Measurements from ENCODE around the gene ARRDC5. TPM values are rescaled to one million over a fixed set of nuclear protein-coding genes. Genes with fewer than 3 reads are reported as not detected.
A peak's percentile ranks its signal among the peaks of the same experiment; 100 is the strongest.

ARRDC5 gene
- total and polyA plus RNA-seq, 2 of the 13 experiments (the other 11 are each of a cell fraction or from before 2014, with no cell fraction given): not detected

DNA sequence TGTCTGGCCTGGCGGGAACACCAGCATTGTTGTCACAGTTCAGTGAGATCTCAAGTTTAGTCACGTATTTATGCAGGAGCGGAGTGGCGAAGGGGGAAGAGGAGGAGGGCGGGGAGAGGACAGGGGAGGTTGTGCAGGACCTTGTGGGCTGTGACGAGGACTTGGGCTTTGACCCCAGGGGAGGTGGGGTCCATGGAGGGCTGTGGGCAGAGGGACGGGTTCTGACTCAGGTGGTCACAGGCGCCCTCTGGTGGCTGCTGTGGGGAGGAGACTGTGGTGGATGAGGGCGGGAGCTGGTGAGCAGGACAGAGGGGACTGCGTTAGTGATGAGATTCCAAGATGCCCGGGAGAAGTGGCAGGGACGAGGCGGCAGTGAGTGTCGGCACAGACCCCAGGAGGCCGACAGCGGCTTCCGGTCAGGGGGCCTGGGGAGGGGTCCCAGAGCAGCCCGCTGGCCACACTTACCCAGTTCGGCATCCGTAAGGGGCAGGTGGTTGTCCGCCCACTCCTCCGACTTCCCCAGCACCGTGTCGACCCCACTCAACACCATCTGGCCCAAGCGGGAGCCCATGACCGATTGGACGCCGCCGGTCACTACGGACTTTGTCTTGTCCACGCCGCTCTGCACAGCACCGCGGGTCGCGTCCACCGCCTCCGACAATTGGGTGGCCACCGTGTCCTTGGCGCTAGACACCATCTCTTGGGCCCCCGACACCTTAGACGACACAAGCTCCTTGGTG, 51.0 kb downstream of the ARRDC5 start (continued):
- TF ChIP-seq, protein P1, sequence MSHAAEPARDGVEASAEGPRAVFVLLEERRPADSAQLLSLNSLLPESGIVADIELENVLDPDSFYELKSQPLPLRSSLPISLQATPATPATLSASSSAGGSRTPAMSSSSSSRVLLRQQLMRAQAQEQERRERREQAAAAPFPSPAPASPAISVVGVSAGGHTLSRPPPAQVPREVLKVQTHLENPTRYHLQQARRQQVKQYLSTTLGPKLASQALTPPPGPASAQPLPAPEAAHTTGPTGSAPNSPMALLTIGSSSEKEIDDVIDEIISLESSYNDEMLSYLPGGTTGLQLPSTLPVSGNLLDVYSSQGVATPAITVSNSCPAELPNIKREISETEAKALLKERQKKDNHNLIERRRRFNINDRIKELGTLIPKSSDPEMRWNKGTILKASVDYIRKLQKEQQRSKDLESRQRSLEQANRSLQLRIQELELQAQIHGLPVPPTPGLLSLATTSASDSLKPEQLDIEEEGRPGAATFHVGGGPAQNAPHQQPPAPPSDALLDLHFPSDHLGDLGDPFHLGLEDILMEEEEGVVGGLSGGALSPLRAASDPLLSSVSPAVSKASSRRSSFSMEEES (CRISPR knock-in tag; IDR thresholded peaks at IDR 0.05): no peak
- TF ChIP-seq, protein P2, sequence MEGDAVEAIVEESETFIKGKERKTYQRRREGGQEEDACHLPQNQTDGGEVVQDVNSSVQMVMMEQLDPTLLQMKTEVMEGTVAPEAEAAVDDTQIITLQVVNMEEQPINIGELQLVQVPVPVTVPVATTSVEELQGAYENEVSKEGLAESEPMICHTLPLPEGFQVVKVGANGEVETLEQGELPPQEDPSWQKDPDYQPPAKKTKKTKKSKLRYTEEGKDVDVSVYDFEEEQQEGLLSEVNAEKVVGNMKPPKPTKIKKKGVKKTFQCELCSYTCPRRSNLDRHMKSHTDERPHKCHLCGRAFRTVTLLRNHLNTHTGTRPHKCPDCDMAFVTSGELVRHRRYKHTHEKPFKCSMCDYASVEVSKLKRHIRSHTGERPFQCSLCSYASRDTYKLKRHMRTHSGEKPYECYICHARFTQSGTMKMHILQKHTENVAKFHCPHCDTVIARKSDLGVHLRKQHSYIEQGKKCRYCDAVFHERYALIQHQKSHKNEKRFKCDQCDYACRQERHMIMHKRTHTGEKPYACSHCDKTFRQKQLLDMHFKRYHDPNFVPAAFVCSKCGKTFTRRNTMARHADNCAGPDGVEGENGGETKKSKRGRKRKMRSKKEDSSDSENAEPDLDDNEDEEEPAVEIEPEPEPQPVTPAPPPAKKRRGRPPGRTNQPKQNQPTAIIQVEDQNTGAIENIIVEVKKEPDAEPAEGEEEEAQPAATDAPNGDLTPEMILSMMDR (CRISPR knock-in tag; IDR thresholded peaks at IDR 0.05): peak; percentile 98
- TF ChIP-seq, protein P3, sequence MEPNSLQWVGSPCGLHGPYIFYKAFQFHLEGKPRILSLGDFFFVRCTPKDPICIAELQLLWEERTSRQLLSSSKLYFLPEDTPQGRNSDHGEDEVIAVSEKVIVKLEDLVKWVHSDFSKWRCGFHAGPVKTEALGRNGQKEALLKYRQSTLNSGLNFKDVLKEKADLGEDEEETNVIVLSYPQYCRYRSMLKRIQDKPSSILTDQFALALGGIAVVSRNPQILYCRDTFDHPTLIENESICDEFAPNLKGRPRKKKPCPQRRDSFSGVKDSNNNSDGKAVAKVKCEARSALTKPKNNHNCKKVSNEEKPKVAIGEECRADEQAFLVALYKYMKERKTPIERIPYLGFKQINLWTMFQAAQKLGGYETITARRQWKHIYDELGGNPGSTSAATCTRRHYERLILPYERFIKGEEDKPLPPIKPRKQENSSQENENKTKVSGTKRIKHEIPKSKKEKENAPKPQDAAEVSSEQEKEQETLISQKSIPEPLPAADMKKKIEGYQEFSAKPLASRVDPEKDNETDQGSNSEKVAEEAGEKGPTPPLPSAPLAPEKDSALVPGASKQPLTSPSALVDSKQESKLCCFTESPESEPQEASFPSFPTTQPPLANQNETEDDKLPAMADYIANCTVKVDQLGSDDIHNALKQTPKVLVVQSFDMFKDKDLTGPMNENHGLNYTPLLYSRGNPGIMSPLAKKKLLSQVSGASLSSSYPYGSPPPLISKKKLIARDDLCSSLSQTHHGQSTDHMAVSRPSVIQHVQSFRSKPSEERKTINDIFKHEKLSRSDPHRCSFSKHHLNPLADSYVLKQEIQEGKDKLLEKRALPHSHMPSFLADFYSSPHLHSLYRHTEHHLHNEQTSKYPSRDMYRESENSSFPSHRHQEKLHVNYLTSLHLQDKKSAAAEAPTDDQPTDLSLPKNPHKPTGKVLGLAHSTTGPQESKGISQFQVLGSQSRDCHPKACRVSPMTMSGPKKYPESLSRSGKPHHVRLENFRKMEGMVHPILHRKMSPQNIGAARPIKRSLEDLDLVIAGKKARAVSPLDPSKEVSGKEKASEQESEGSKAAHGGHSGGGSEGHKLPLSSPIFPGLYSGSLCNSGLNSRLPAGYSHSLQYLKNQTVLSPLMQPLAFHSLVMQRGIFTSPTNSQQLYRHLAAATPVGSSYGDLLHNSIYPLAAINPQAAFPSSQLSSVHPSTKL (CRISPR knock-in tag; IDR thresholded peaks at IDR 0.05): peak; percentile 33; the same call in 1 of the 2 replicates
- no peak for TF ChIP-seq U2AF2 (IDR thresholded peaks at IDR 0.05; ENCODE audit: low read depth, low read length)
- TF ChIP-seq, protein P4, sequence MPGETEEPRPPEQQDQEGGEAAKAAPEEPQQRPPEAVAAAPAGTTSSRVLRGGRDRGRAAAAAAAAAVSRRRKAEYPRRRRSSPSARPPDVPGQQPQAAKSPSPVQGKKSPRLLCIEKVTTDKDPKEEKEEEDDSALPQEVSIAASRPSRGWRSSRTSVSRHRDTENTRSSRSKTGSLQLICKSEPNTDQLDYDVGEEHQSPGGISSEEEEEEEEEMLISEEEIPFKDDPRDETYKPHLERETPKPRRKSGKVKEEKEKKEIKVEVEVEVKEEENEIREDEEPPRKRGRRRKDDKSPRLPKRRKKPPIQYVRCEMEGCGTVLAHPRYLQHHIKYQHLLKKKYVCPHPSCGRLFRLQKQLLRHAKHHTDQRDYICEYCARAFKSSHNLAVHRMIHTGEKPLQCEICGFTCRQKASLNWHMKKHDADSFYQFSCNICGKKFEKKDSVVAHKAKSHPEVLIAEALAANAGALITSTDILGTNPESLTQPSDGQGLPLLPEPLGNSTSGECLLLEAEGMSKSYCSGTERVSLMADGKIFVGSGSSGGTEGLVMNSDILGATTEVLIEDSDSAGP (CRISPR knock-in tag; IDR thresholded peaks at IDR 0.05; ENCODE audit: borderline replicate concordance): peak; percentile 67
- TF ChIP-seq ZNF724P (CRISPR knock-in tag; IDR thresholded peaks at IDR 0.05; ENCODE audit: borderline replicate concordance): no peak
- TF ChIP-seq MYC (CRISPR knock-in tag; IDR thresholded peaks at IDR 0.05; ENCODE audit: borderline replicate concordance): peak; percentile 44; the same call in 1 of the 2 replicates
- no peak for TF ChIP-seq ETV6 (CRISPR knock-in tag; conservative IDR thresholded peaks at IDR 0.05)
- TF ChIP-seq NFRKB (IDR thresholded peaks at IDR 0.05): no peak
- 0 out of 2 replicates have a peak, but pooled peaks have one; percentile 55 for TF ChIP-seq ZNF607 (CRISPR knock-in tag; IDR thresholded peaks at IDR 0.05; ENCODE audit: borderline replicate concordance)
- TF ChIP-seq SIX1 (CRISPR knock-in tag; IDR thresholded peaks at IDR 0.05; ENCODE audit: borderline replicate concordance): no peak
- no peak for TF ChIP-seq TOPORS (CRISPR knock-in tag; IDR thresholded peaks at IDR 0.05)
- peak; percentile 41; the same call in 1 of the 2 replicates for TF ChIP-seq SOX5 (CRISPR knock-in tag; IDR thresholded peaks at IDR 0.05; ENCODE audit: borderline replicate concordance)
- TF ChIP-seq PHF5A (CRISPR knock-in tag; IDR thresholded peaks at IDR 0.05; ENCODE audit: low read depth, unreplicated experiment): no peak
- no peak for TF ChIP-seq LCORL (IDR thresholded peaks at IDR 0.05)
- peak; percentile 70 for TF ChIP-seq LCORL (CRISPR knock-in tag; IDR thresholded peaks at IDR 0.05)
- 0 out of 4 replicates have a peak, but pooled peaks of 1 of the 2 experiments have one; percentile 15 for TF ChIP-seq EP300 (IDR thresholded peaks at IDR 0.05; ENCODE audit: low read depth in 2 of 2, low read length in 2 of 2)
- TF ChIP-seq EP300 (CRISPR knock-in tag; IDR thresholded peaks at IDR 0.05; ENCODE audit: borderline replicate concordance): no peak
- TF ChIP-seq, protein P5, sequence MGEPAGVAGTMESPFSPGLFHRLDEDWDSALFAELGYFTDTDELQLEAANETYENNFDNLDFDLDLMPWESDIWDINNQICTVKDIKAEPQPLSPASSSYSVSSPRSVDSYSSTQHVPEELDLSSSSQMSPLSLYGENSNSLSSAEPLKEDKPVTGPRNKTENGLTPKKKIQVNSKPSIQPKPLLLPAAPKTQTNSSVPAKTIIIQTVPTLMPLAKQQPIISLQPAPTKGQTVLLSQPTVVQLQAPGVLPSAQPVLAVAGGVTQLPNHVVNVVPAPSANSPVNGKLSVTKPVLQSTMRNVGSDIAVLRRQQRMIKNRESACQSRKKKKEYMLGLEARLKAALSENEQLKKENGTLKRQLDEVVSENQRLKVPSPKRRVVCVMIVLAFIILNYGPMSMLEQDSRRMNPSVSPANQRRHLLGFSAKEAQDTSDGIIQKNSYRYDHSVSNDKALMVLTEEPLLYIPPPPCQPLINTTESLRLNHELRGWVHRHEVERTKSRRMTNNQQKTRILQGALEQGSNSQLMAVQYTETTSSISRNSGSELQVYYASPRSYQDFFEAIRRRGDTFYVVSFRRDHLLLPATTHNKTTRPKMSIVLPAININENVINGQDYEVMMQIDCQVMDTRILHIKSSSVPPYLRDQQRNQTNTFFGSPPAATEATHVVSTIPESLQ (CRISPR knock-in tag; conservative IDR thresholded peaks at IDR 0.05): no peak
